Endometrium (tissue), 2 donors: ENCODE measurements around the gene ACP3.
"Not testable (repeated sequence)": the region's sequence is repeated elsewhere in the genome, so short reads cannot be mapped to it uniquely, and the experiment has no call there.

Experiments
- FAIRE-seq: peaks from 2 replicates; lab custom pipeline; 2012; peaks lifted over from hg19 to GRCh38; lab: Jason Lieb, UNC
- donor health status: control.
- donor health status: control.

The ACP3 gene

GRCh38 chr3:132362329-132362728, 45.1 kb downstream of the ACP3 start:
- FAIRE-seq, result no peak

- FAIRE-seq, result no peak
Measured at GRCh38 chr3:132368515-132368914, 51.3 kb downstream of the ACP3 start.

GRCh38 chr3:132368962-132369361, 51.8 kb downstream of the ACP3 start:
- no peak for FAIRE-seq

- FAIRE-seq, result not testable (repeated sequence)
Measured at GRCh38 chr3:132376945-132377354, 59.7 kb downstream of the ACP3 start.

GRCh38 chr3:132378048-132378762, 61.0 kb downstream of the ACP3 start:
- no peak for FAIRE-seq

GRCh38 chr3:132378846-132379245, 61.6 kb downstream of the ACP3 start:
- FAIRE-seq, result no peak

GRCh38 chr3:132380920-132381319, 63.7 kb downstream of the ACP3 start:
- FAIRE-seq, result no peak

- FAIRE-seq, result no peak
Measured at GRCh38 chr3:132381348-132381944, 64.2 kb downstream of the ACP3 start.

GRCh38 chr3:132382267-132382666, 65.1 kb downstream of the ACP3 start:
- no peak for FAIRE-seq

- FAIRE-seq, result no peak
Measured at GRCh38 chr3:132382688-132383194, 65.5 kb downstream of the ACP3 start.

- FAIRE-seq, result no peak
Measured at GRCh38 chr3:132386259-132386658, 69.1 kb downstream of the ACP3 start.

GRCh38 chr3:132392675-132393074, 75.5 kb downstream of the ACP3 start:
- FAIRE-seq, result not testable (repeated sequence)

- FAIRE-seq, result peak; percentile 86
Measured at GRCh38 chr3:132394320-132394719, 77.1 kb downstream of the ACP3 start.

GRCh38 chr3:132395126-132395525, 77.9 kb downstream of the ACP3 start:
- no peak for FAIRE-seq

GRCh38 chr3:132396255-132396654, 79.0 kb downstream of the ACP3 start:
- no peak for FAIRE-seq

- not testable (repeated sequence) for FAIRE-seq
Measured at GRCh38 chr3:132396776-132397175, 79.6 kb downstream of the ACP3 start.

- FAIRE-seq, result peak; percentile 92
Measured at GRCh38 chr3:132399054-132399929, 82.1 kb downstream of the ACP3 start.

- FAIRE-seq, result no peak
Measured at GRCh38 chr3:132401255-132401654, 84.0 kb downstream of the ACP3 start.

- no peak for FAIRE-seq
Measured at GRCh38 chr3:132404276-132404675, 87.1 kb downstream of the ACP3 start.

- peak; percentile 79 for FAIRE-seq
Measured at GRCh38 chr3:132405188-132405587, 88.0 kb downstream of the ACP3 start.

- FAIRE-seq, result no peak
Measured at GRCh38 chr3:132405609-132406299, 88.5 kb downstream of the ACP3 start.

- no peak for FAIRE-seq
Measured at GRCh38 chr3:132406587-132406986, 89.4 kb downstream of the ACP3 start.
